ENCODE measurements around the gene ZNF775.

- TF ChIP-seq CTCF (conservative IDR thresholded peaks at IDR 0.05; ENCODE audit: low read depth, low read length) (no peak), EZH2 (IDR thresholded peaks at IDR 0.05; ENCODE audit: low read length, unreplicated experiment) (no peak)
Measured at GRCh38 chr7:150346922-150347321, 32.2 kb upstream of the ZNF775 start.
